Mucosa of descending colon (tissue), 3 donors: ENCODE measurements around the gene CDC25C. TPM values are rescaled to one million over a fixed set of nuclear protein-coding genes. Genes with fewer than 3 reads are reported as not detected.

ENCODE experiments used
- ATAC-seq: fragments of 200-7000 bp; cut with Tn5 transposase; one replicate; pipeline ENCODE4 v1.9.1; 2020; ENCODE audit warnings: mild to moderate bottlenecking, moderate library complexity
- DNase-seq, 3 donors: peaks; one replicate each; pipeline ENCODE4 v3.0.0-alpha.2; 2020
- H3K36me3 ChIP-seq: fragments of 200-600 bp; one replicate; pipeline ENCODE4 v1.8.0; 2021; ENCODE audit warnings: low read depth, mild to moderate bottlenecking
- H3K4me1 ChIP-seq: fragments of 200-600 bp; one replicate; pipeline ENCODE4 v1.8.0; 2021; ENCODE audit warnings: low read depth, mild to moderate bottlenecking
- H3K4me3 ChIP-seq: fragments of 200-600 bp; one replicate; pipeline ENCODE4 v1.8.0; 2021; ENCODE audit warnings: mild to moderate bottlenecking
- H3K9me3 ChIP-seq: fragments of 200-600 bp; one replicate; pipeline ENCODE4 v1.8.0; 2021; ENCODE audit warnings: mild to moderate bottlenecking
- CTCF ChIP-seq: fragments of 200-600 bp; IDR thresholded peaks from one replicate; pipeline ENCODE4 v1.8.0; 2022; ENCODE audit warnings: antibody characterized with exemption, mild to moderate bottlenecking
- intact Hi-C, 2 donors: fragments of 100-400 bp; cut with DNase I in 1 of 2; cut with micrococcal nuclease in 1 of 2; formaldehyde crosslinking; loops; one replicate each; pipeline versions ENCODE4 v1.11.0 to v1.11.1; 2022; cut with DNase I, micrococcal nuclease
- total RNA-seq, 3 donors: library from RNA; stranded (reverse); fragmentation: NEBNext Ultra II Directional in 2 of 3; extraction: Animal tissue kit (Norgen Biotek cat#: 25700) in 2 of 3; gene quantifications; one replicate each; pipeline versions ENCODE4 v1.2.1 to v1.2.4, GENCODE V29; 2021 to 2023
- donor health status: DM: no; HTN: no; CAD: no; lungs with moderate emphysema.
- donor health status: DM: no; HTN: no; CAD: no.
- donor health status: DM: no; HTN: yes; CAD: no.

Gene CDC25C
- total RNA-seq, 3 donors from 2014 or later: 0.79 to 4.1 (median 1.3) TPM

GRCh38 chr5:138346889-138347288 lies 15.3 kb upstream of the CDC25C start:
- Histone ChIP-seq H3K4me1 (no peaks in the 10 kb centered on the region), H3K36me3 (no peaks in the 10 kb centered on the region), H3K4me3 (no peak overlapping the region), H3K9me3 (no peaks in the 10 kb centered on the region)
- intact Hi-C loops: no loop called here
- DNase-seq (no peak), ATAC-seq (no peak)
- no peak for TF ChIP-seq CTCF

- no peak for ATAC-seq
- TF ChIP-seq CTCF: no peak
- H3K9me3 ChIP-seq: no peaks in the 10 kb centered on the region
Measured at GRCh38 chr5:138344887-138345622, 13.5 kb upstream of the CDC25C start.

DNA sequence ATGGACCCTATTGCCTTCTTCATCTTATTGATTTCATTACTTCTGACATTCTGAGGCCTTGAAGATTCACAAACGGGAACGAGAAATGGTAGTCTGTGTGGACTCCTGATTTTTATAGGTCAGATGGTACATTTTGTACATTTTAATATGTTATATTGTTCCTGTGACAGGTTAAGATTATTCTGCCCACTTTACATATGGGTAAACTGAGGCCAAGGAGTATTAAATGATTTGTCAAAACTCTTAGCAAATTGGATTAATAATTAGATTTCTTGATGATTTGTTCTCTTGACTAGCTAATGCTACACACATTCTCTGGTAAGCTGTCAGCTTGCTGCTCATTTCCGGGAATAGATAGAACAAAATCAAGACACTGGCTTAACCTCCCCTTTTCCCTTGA lies 8.4 kb upstream of the CDC25C start:
- H3K4me1 ChIP-seq: peaks cover 5% of the 10 kb centered on the region
- DNase-seq (no peak), ATAC-seq (no peak)
- intact Hi-C loops: no loop called here
- no peak for TF ChIP-seq CTCF
- no peaks in the 10 kb centered on the region for H3K9me3 ChIP-seq
- no peaks in the 10 kb centered on the region for H3K36me3 ChIP-seq
- H3K4me3 ChIP-seq: no peak overlapping the region

More at GRCh38 chr5:138344887-138345622, 13.5 kb upstream of the CDC25C start:
- Histone ChIP-seq H3K36me3 (no peaks in the 10 kb centered on the region), H3K4me3 (no peak overlapping the region), H3K4me1 (no peaks in the 10 kb centered on the region)
- no peak for DNase-seq
- intact Hi-C loops: no loop called here

GRCh38 chr5:138339464-138339863 lies 7.9 kb upstream of the CDC25C start:
- no peak for ATAC-seq
- Histone ChIP-seq H3K4me1 (peaks cover 5% of the 10 kb centered on the region), H3K4me3 (no peak overlapping the region), H3K36me3 (no peaks in the 10 kb centered on the region), H3K9me3 (no peaks in the 10 kb centered on the region)
- TF ChIP-seq CTCF: no peak
- no peak for DNase-seq
- intact Hi-C loops: no loop called here

- DNase-seq: no peak
- H3K4me3 ChIP-seq: no peak overlapping the region
- no peak for ATAC-seq
- H3K36me3 ChIP-seq: no peaks in the 10 kb centered on the region
- intact Hi-C loops: no loop called here
- peaks cover 5% of the 10 kb centered on the region for H3K4me1 ChIP-seq
- no peak for TF ChIP-seq CTCF
- H3K9me3 ChIP-seq: no peaks in the 10 kb centered on the region
Measured at GRCh38 chr5:138339091-138339456, 7.5 kb upstream of the CDC25C start.
